SJSA1 (cell line): ENCODE data around the gene PRR22. TPM values are rescaled to one million over a fixed set of nuclear protein-coding genes. Genes with fewer than 3 reads are reported as not detected.

Source experiments
- DNase-seq, 2 experiments: peaks; one replicate each; pipeline ENCODE4 v3.0.0-alpha.2; 2015 to 2020; ENCODE audit warnings: low spot score in 2 of 2, low read depth in 1 of 2
- H3K27ac ChIP-seq: fragments of 250-450 bp; sonication (Bioruptor Pico); 2 replicates; pipeline ENCODE4 v1.5.1; 2020; ENCODE audit warnings: mild to moderate bottlenecking, moderate library complexity
- H3K27me3 ChIP-seq: fragments of 250-450 bp; sonication (Bioruptor Pico); replicated peaks from 2 replicates; pipeline ENCODE4 v1.5.1; 2020; ENCODE audit warnings: mild to moderate bottlenecking, moderate library complexity
- H3K36me3 ChIP-seq: fragments of 250-450 bp; sonication (Bioruptor Pico); 2 replicates; pipeline ENCODE4 v1.5.1; 2020; ENCODE audit warnings: mild to moderate bottlenecking
- H3K4me1 ChIP-seq: fragments of 250-450 bp; sonication (Bioruptor Pico); replicated peaks from 2 replicates; pipeline ENCODE4 v1.6.1; 2021; ENCODE audit warnings: mild to moderate bottlenecking
- H3K4me3 ChIP-seq: fragments of 250-450 bp; sonication (Bioruptor Pico); 2 replicates; pipeline ENCODE4 v1.5.1; 2020; ENCODE audit warnings: mild to moderate bottlenecking
- H3K9me3 ChIP-seq: fragments of 250-450 bp; sonication (Bioruptor Pico); replicated peaks from 2 replicates; pipeline ENCODE4 v1.5.1; 2020; ENCODE audit warnings: mild to moderate bottlenecking
- total RNA-seq: library from RNA; depleted of rRNA; stranded (reverse); fragments of >200 nt; shearing (Covaris generic); gene quantifications from 2 replicates; pipeline ENCODE4 v1.2.3, GENCODE V29; 2014

Gene PRR22
- total RNA-seq, 1 experiment from 2014 or later, result 0.76 TPM

DNA sequence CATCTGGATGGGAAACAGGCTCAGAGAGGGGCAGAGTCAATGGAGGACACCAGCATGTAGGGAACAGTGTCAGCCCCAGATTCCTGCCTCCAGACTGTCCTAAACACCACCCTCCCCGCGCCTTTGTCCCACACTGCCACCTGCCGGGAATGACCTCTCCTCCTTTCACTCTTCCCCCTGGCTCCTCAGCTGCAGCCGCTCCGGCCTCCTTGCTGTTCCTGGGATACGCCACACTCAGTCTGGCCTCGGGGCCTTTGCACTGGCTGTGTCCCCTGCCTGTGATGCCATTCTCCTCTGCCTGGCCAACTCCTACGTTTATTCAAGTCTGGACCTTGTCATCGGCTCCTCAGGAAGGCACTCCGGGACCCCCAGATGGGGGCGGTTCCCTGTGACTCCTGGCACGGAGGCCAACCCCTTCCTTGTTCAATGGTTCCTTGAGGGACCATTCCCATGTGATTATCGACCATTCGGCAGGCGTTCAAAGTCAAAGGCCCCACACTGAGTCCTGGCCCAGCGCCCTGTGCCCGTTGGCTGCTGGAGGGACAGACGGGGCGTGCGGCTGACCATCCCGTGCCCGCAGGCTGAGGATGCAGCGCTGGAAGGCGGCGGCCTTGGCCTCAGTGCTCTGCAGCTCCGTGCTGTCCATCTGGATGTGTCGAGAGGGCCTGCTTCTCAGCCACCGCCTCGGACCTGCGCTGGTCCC lies 39.2 kb upstream of the PRR22 start:
- no peaks in the 10 kb centered on the region for H3K9me3 ChIP-seq

DNA sequence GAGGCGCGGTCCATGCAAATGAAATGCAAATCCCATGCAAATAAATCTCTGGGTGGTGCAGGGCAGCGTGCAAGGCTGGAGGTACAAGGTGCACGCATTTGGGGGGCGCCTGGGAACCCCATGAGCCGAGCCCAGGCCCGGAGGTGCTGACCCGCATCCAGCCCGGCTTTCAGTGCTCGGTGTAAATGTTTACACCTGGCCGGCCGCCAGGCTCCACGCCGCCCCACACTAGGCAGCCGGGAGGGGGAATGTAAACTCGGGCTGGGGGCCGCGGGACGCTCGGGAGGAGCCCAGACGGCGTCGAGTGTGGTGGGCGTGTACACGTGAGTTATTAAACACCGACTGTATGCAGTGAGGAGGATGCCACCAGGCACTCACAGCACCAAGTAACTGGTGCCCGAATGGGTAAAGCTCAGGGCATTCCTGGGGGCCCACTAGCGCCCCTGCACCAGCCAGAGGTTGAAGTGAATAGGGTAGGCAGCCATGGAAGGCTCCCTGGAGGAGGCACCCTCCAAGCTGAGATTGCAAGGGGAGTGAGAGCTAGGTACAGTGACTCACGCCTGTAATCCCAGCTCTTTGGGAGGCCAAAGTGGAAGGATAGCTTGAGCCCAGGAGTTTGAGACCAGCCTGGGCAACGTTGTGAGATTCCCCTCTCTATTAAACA lies 37.8 kb upstream of the PRR22 start:
- DNase-seq, result no peak
- no peaks in the 10 kb centered on the region for H3K27me3 ChIP-seq
- H3K9me3 ChIP-seq, result no peaks in the 10 kb centered on the region
- no peaks in the 10 kb centered on the region for H3K36me3 ChIP-seq
- H3K27ac ChIP-seq, result no peak overlapping the region
- H3K4me1 ChIP-seq, result no peaks in the 10 kb centered on the region
- no peak overlapping the region for H3K4me3 ChIP-seq

More for the DNA sequence above, 39.2 kb upstream of the PRR22 start:
- H3K36me3 ChIP-seq, result no peaks in the 10 kb centered on the region
- DNase-seq, result no peak
- peaks cover 8% of the 10 kb centered on the region for H3K4me1 ChIP-seq
- no peak overlapping the region for H3K27ac ChIP-seq
- no peaks in the 10 kb centered on the region for H3K27me3 ChIP-seq
- no peak overlapping the region for H3K4me3 ChIP-seq

DNA sequence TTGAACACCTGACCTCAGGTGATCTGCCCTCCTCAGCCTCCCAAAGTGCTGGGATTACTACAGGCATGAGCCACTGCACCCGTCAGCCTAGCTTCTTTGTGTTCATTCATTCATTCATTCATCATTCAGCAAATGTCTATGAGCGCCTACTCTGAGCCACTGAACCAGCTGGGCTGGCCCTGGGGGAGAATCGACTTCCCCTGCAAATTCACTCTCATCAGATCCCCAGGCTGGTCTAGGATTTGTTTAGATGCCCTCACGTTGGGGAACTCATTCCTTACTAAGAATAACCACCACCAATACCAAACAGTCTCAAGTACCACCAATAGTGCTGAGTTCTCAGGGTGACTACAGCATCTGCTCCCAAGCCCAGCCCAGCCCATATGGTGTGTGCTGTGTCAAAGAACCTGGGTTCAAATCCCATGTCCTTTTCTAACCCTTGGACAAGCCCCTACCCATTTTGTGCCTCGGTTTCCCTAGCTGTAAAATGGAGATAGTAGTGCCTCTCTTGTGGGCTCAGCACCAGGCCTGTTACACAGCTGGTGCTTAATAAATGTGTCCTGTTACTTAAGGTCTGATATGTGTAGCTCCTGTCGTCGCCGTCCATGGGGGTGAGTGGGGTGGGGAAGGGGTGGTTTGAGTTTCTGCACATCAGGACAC lies 37.1 kb upstream of the PRR22 start:
- Histone ChIP-seq H3K9me3 (no peaks in the 10 kb centered on the region), H3K4me3 (no peak overlapping the region), H3K27me3 (no peaks in the 10 kb centered on the region), H3K4me1 (no peaks in the 10 kb centered on the region), H3K27ac (no peak overlapping the region), H3K36me3 (no peaks in the 10 kb centered on the region)
- no peak for DNase-seq

GRCh38 chr19:5820785-5821184 lies 36.2 kb upstream of the PRR22 start:
- Histone ChIP-seq H3K27me3 (no peaks in the 10 kb centered on the region), H3K9me3 (no peaks in the 10 kb centered on the region), H3K4me3 (no peak overlapping the region), H3K4me1 (no peaks in the 10 kb centered on the region), H3K36me3 (no peaks in the 10 kb centered on the region), H3K27ac (no peak overlapping the region)
- DNase-seq, result no peak

DNA sequence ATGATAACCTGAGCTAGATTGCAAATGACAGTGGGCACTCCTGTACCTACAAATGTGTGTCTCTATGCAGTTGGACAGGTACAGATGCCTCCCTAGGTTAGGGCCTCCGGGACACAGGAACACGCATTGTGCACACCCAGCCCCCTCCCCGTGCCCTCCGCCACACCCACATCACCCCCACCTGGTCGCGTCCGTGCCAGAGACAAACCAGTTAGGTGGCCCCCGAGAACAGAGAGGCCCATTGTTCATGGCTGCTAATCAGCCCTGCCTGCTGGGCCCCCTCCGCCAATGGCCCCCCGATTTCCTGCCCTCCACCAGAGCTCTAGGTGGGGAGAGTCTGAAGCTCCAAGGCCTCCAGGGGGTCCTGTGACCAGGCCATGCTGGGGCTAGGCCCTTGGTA lies 34.0 kb upstream of the PRR22 start:
- no peaks in the 10 kb centered on the region for H3K27me3 ChIP-seq
- H3K4me1 ChIP-seq, result no peaks in the 10 kb centered on the region
- H3K36me3 ChIP-seq, result no peaks in the 10 kb centered on the region
- no peak for DNase-seq
- H3K27ac ChIP-seq, result no peak overlapping the region
- no peak overlapping the region for H3K4me3 ChIP-seq
- no peaks in the 10 kb centered on the region for H3K9me3 ChIP-seq

DNA sequence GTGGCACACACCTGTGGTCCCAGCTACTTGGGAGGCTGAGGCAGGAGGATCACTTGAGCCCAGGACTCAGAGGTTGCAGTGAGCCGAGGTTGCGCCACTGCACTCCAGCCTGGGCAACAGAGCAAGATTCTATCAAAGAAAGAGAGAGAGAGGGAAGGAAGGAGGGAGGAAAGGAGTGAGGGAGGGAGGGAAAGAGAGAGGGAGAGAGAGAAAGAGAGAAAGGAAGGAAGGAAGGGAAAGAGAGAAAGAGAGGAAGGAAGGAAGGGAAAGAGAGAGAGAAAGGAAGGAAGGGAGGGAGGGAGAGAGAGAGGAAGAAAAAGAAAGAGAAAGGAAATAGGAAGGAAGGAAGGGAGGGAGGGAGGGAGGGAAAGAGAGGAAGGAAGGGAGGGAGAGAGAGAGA lies 32.7 kb upstream of the PRR22 start:
- Histone ChIP-seq H3K4me1 (no peaks in the 10 kb centered on the region), H3K9me3 (no peaks in the 10 kb centered on the region), H3K4me3 (no peak overlapping the region), H3K27ac (no peak overlapping the region), H3K27me3 (no peaks in the 10 kb centered on the region), H3K36me3 (no peaks in the 10 kb centered on the region)
- DNase-seq, result no peak

GRCh38 chr19:5814852-5815246 lies 30.3 kb upstream of the PRR22 start:
- no peak for DNase-seq
- Histone ChIP-seq H3K9me3 (no peaks in the 10 kb centered on the region), H3K4me1 (no peaks in the 10 kb centered on the region), H3K27ac (no peak overlapping the region), H3K4me3 (no peak overlapping the region), H3K36me3 (no peaks in the 10 kb centered on the region), H3K27me3 (no peaks in the 10 kb centered on the region)

GRCh38 chr19:5814123-5814851 lies 29.7 kb upstream of the PRR22 start:
- no peak for DNase-seq
- Histone ChIP-seq H3K4me1 (no peaks in the 10 kb centered on the region), H3K36me3 (no peaks in the 10 kb centered on the region), H3K4me3 (no peak overlapping the region), H3K27me3 (no peaks in the 10 kb centered on the region), H3K9me3 (no peaks in the 10 kb centered on the region), H3K27ac (no peak overlapping the region)

DNA sequence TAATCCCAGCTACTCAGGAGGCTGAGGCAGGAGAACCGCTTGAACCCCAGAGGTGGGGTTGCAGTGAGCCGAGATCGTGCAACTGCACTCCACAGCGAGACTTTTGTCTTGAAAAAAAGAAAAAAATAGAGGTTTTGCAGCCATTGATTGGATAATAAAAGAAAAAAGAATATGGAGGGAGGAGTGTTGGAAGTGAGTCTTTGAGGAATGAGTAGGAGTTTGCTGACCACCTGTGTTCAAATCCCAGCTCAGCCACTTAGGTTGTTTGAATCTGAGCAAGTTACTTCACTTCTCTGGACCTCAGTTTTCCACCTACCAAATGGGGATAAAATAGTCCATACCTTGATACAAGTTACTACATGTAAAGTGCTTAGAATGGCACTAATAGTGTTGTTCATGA lies 26.6 kb upstream of the PRR22 start:
- Histone ChIP-seq H3K36me3 (no peaks in the 10 kb centered on the region), H3K9me3 (no peaks in the 10 kb centered on the region), H3K27ac (no peak overlapping the region), H3K4me1 (peaks cover 2% of the 10 kb centered on the region), H3K27me3 (0 out of 2 replicates have a peak, but pooled peaks cover under 1% of the 10 kb centered on the region), H3K4me3 (no peak overlapping the region)
- no peak for DNase-seq

- Histone ChIP-seq H3K9me3 (no peaks in the 10 kb centered on the region), H3K4me1 (peaks cover 13% of the 10 kb centered on the region), H3K27me3 (peaks cover 5% of the 10 kb centered on the region; the same call in 1 of the 2 replicates), H3K36me3 (no peaks in the 10 kb centered on the region), H3K27ac (no peak overlapping the region), H3K4me3 (no peak overlapping the region)
- DNase-seq, result no peak
Measured at GRCh38 chr19:5809469-5809868, 24.9 kb upstream of the PRR22 start.

DNA sequence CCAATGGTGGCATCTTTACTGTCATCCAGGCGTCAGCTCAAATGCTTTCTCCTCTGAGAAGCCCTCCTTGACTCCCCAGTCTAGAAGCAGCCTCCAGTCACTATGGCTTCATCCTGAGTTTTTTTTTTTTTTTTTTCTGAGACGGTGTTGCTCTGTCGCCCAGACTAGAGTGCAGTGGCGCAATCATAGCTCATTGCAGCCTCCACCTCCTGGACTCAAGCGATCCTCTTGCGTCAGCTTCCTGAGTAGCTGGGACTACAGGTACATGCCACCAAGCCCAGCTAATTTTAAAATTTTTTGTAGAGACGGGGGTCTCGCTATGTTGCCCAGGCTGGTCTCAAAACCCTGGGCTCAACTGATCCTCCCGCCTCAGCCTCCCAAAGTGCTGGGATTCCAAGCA lies 24.5 kb upstream of the PRR22 start:
- Histone ChIP-seq H3K36me3 (no peaks in the 10 kb centered on the region), H3K27ac (no peak overlapping the region), H3K9me3 (no peaks in the 10 kb centered on the region), H3K4me1 (peaks cover 17% of the 10 kb centered on the region), H3K27me3 (peaks cover 6% of the 10 kb centered on the region; the same call in 1 of the 2 replicates), H3K4me3 (no peak overlapping the region)
- no peak for DNase-seq

DNA sequence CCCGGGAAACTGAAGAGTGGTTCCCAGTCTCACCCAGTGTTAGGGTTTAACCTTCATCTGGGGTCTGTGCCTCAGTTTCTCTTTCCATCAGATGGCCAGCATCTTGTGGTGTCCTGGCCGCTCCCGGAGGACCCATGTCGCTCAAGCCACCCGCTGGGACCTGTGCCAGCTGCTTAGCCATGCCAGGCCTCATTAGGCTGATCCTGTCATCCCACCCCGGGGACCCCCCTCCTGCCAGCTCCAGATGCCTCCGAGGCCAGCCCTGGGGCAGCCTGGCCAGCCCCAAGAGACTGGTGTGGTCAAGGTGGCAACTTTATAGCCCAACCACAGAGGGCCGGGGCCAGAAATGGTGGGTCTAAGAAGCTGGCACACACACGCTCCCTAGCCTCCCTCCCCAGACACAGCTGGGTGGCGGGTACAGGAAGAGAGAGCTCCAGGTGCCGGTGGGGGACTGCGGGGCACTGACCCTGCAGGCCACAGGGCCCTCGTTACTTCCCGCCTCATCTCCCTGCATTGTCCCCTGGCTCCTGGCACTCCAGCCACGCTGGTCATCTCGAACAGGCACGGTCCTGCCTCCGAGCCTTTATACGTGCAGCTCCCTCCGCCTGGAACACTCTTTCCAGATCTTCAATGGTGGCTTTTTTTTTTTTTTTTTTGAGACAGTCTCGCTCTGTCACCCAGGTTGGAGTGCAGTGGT lies 23.7 kb upstream of the PRR22 start:
- Histone ChIP-seq H3K4me1 (peaks cover 22% of the 10 kb centered on the region), H3K36me3 (no peaks in the 10 kb centered on the region)
- DNase-seq, result no peak

DNA sequence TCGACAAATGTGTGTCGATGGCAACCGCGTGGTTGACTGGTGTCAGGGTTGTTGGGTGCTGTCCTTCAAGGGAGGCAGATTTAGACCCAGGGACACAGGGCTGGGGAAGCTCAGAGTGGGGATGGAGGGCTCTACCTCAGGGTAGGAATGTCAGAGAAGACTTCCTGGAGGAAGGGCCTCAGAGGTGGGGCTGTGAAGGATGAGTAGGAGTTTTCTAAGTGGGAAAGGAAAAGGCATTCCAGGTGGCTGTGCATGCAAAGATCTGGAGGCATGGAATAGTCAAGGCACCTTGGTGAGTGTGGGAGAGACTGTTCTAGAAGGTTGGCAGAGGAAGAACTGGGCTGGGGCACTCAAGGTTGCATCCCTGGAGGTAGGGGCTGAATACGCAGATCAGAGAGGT lies 22.4 kb upstream of the PRR22 start:
- DNase-seq, result no peak
- H3K36me3 ChIP-seq, result no peaks in the 10 kb centered on the region
- peaks cover 22% of the 10 kb centered on the region for H3K4me1 ChIP-seq
- H3K27me3 ChIP-seq, result peaks cover 6% of the 10 kb centered on the region; the same call in 1 of the 2 replicates
- H3K9me3 ChIP-seq, result no peaks in the 10 kb centered on the region
- no peak overlapping the region for H3K4me3 ChIP-seq
- no peak overlapping the region for H3K27ac ChIP-seq

More for the DNA sequence above, 23.7 kb upstream of the PRR22 start:
- Histone ChIP-seq H3K27me3 (peaks cover 6% of the 10 kb centered on the region; the same call in 1 of the 2 replicates), H3K4me3 (no peak overlapping the region), H3K27ac (no peak overlapping the region), H3K9me3 (no peaks in the 10 kb centered on the region)
